Osteoblast (primary cell): ENCODE data around the gene SEC23A. TPM values are rescaled to one million over a fixed set of nuclear protein-coding genes. Genes with fewer than 3 reads are reported as not detected.
"Not testable (repeated sequence)": the region's sequence is repeated elsewhere in the genome, so short reads cannot be mapped to it uniquely, and the experiment has no call there.

Experiments used
- DNase-seq: peaks from one replicate; pipeline ENCODE4 v3.0.0; 2011; ENCODE audit warnings: low spot score, mixed read lengths; ENCODE audit not compliant: insufficient read length; ENCODE audit errors: missing footprints
- H2AFZ ChIP-seq: 2 replicates; pipeline ENCODE4 v1.6.0; 2011; ENCODE audit warnings: mild to moderate bottlenecking, low read length
- H3K27ac ChIP-seq: 2 replicates; pipeline ENCODE4 v1.5.1; 2011; ENCODE audit warnings: mild to moderate bottlenecking, low read depth, low read length, moderate library complexity
- H3K27me3 ChIP-seq: 2 replicates; pipeline ENCODE4 v1.6.0; 2012; ENCODE audit warnings: mild to moderate bottlenecking, control low read depth, inconsistent platforms, low read length, moderate library complexity; ENCODE audit not compliant: insufficient read depth
- H3K36me3 ChIP-seq: 2 replicates; pipeline ENCODE4 v1.5.1; 2011; ENCODE audit warnings: mild to moderate bottlenecking, low read length, control low read depth, moderate library complexity; ENCODE audit not compliant: insufficient read depth
- H3K4me1 ChIP-seq: 2 replicates; pipeline ENCODE4 v1.5.1; 2011; ENCODE audit warnings: mild to moderate bottlenecking, low read length, control low read depth, moderate library complexity; ENCODE audit not compliant: insufficient read depth
- H3K4me2 ChIP-seq: 2 replicates; pipeline ENCODE4 v1.6.0; 2011; ENCODE audit warnings: mild to moderate bottlenecking, low read length; ENCODE audit not compliant: insufficient read depth
- H3K4me3 ChIP-seq: fragments of 200-600 bp; sonication (generic); 3 replicates; pipeline ENCODE4 v1.5.1; 2012; ENCODE audit warnings: mild to moderate bottlenecking, low read length, inconsistent platforms; ENCODE audit not compliant: insufficient read depth
- H3K79me2 ChIP-seq: 2 replicates; pipeline ENCODE4 v1.6.0; 2012; ENCODE audit warnings: mild to moderate bottlenecking, low read length, control low read depth, inconsistent platforms; ENCODE audit not compliant: insufficient read depth
- H3K9me3 ChIP-seq: 2 replicates; pipeline ENCODE4 v1.5.1; 2011; ENCODE audit warnings: low read depth, low read length, control low read depth
- H4K20me1 ChIP-seq: 2 replicates; pipeline ENCODE4 v1.6.0; 2012; ENCODE audit warnings: mild to moderate bottlenecking, low read length, control low read depth; ENCODE audit not compliant: insufficient read depth
- CTCF ChIP-seq: IDR thresholded peaks from 2 replicates; pipeline ENCODE4 v1.5.1; 2011; ENCODE audit warnings: mild to moderate bottlenecking, low read depth, low read length, moderate library complexity; ENCODE audit errors: extremely low read depth
- total RNA-seq: library from RNA; depleted of rRNA; stranded (reverse); fragments of >200 nt; gene quantifications from 2 replicates; pipeline ENCODE4 v1.2.3, GENCODE V29; 2012

The SEC23A gene
- total RNA-seq, 1 donor: 326 TPM

GRCh38 chr14:39015360-39015961 lies 87.6 kb downstream of the SEC23A start:
- H2AFZ ChIP-seq: no peak overlapping the region
- peaks cover 14% of the 10 kb centered on the region for H3K36me3 ChIP-seq
- DNase-seq: no peak
- no peak overlapping the region for H3K4me2 ChIP-seq
- H3K27ac ChIP-seq: no peak overlapping the region
- no peaks in the 10 kb centered on the region for H3K9me3 ChIP-seq
- peak; percentile 81 for TF ChIP-seq CTCF
- H3K79me2 ChIP-seq: no peaks in the 10 kb centered on the region
- no peaks in the 10 kb centered on the region for H3K4me1 ChIP-seq
- H3K4me3 ChIP-seq: no peak overlapping the region
- no peaks in the 10 kb centered on the region for H3K27me3 ChIP-seq
- H4K20me1 ChIP-seq: peaks cover 26% of the 10 kb centered on the region

DNA sequence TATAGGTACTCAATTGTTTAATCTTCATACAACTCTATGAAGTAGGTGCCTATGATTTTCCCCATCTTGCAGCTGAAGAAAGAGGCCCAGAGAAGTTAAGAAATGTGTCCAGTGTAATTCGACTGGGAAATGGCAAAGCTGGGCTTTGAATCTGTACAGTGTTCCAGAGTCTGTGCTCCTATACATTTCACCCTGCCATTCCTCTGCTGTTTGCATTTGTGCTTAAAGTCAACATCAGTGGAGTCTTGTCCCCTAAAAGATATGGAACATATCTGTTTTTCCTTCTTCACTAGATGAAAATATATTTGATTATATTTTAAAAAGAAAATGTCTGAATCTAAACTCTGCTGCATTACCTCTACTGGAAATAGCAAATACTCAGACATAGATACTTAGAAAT lies 88.6 kb downstream of the SEC23A start:
- no peaks in the 10 kb centered on the region for H3K27me3 ChIP-seq
- H2AFZ ChIP-seq: no peak overlapping the region
- H3K36me3 ChIP-seq: peaks cover 14% of the 10 kb centered on the region
- no peak overlapping the region for H3K4me2 ChIP-seq
- no peaks in the 10 kb centered on the region for H3K9me3 ChIP-seq
- H3K4me3 ChIP-seq: no peak overlapping the region
- no peaks in the 10 kb centered on the region for H3K4me1 ChIP-seq
- no peaks in the 10 kb centered on the region for H3K79me2 ChIP-seq
- no peak overlapping the region for H3K27ac ChIP-seq
- H4K20me1 ChIP-seq: peaks cover 26% of the 10 kb centered on the region
- TF ChIP-seq CTCF: no peak
- no peak for DNase-seq

- not testable (repeated sequence) for H3K4me1 ChIP-seq, H3K79me2 ChIP-seq, H3K4me3 ChIP-seq, H3K27me3 ChIP-seq, H2AFZ ChIP-seq, DNase-seq, H3K4me2 ChIP-seq, H3K27ac ChIP-seq, H3K36me3 ChIP-seq, H4K20me1 ChIP-seq, H3K9me3 ChIP-seq
Observed at GRCh38 chr14:39008965-39009364, 94.1 kb downstream of the SEC23A start.

GRCh38 chr14:39006721-39007410 lies 96.2 kb downstream of the SEC23A start:
- Histone ChIP-seq H3K4me3 (no peak overlapping the region), H3K4me1 (no peaks in the 10 kb centered on the region), H3K4me2 (no peak overlapping the region), H3K27me3 (no peaks in the 10 kb centered on the region), H2AFZ (no peak overlapping the region), H3K9me3 (no peaks in the 10 kb centered on the region), H4K20me1 (no peaks in the 10 kb centered on the region), H3K79me2 (no peaks in the 10 kb centered on the region), H3K27ac (no peak overlapping the region), H3K36me3 (no peaks in the 10 kb centered on the region)
- TF ChIP-seq CTCF: no peak
- no peak for DNase-seq
